Activated naive CD8-positive, alpha-beta T cell treated with anti-CD3 and anti-CD28 coated beads for 36 hours (primary cell): Measurements from ENCODE around the gene AGAP1. TPM values are rescaled to one million over a fixed set of nuclear protein-coding genes. Genes with fewer than 3 reads are reported as not detected.

Experiments
- DNase-seq: peaks from one replicate; pipeline ENCODE4 v3.0.0; 2021
- H3K27ac Mint-ChIP-seq: one replicate; pipeline ENCODE4 v1.8.0; 2022; ENCODE audit warnings: mild to moderate bottlenecking, moderate library complexity, mixed read lengths
- H3K27me3 Mint-ChIP-seq: one replicate; pipeline ENCODE4 v1.8.0; 2022; ENCODE audit warnings: mild to moderate bottlenecking, mixed read lengths
- H3K36me3 Mint-ChIP-seq: one replicate; pipeline ENCODE4 v1.8.0; 2021; ENCODE audit warnings: mild to moderate bottlenecking, mixed read lengths
- H3K4me1 Mint-ChIP-seq: one replicate; pipeline ENCODE4 v1.8.0; 2021; ENCODE audit warnings: mixed read lengths
- H3K4me3 Mint-ChIP-seq: one replicate; pipeline ENCODE4 v1.8.0; 2022; ENCODE audit warnings: mild to moderate bottlenecking, moderate library complexity, mixed read lengths
- H3K9me3 Mint-ChIP-seq: one replicate; pipeline ENCODE4 v1.8.0; 2022; ENCODE audit warnings: mixed read lengths
- total RNA-seq, 2 experiments: library from RNA; stranded (reverse); gene quantifications; one replicate each; pipeline ENCODE4 v1.2.3, GENCODE V29; 2021

Gene AGAP1
- total RNA-seq, 2 experiments from 2014 or later = 0.89 to 1.4 TPM

GRCh38 chr2:236045251-236046235 lies 551.7 kb downstream of the AGAP1 start:
- H3K4me1 Mint-ChIP-seq = peaks cover 7% of the 10 kb centered on the region
- H3K36me3 Mint-ChIP-seq = no peaks in the 10 kb centered on the region
- no peak overlapping the region for H3K4me3 Mint-ChIP-seq
- H3K27me3 Mint-ChIP-seq = peaks cover 11% of the 10 kb centered on the region
- DNase-seq = no peak
- no peaks in the 10 kb centered on the region for H3K9me3 Mint-ChIP-seq
- H3K27ac Mint-ChIP-seq = no peak overlapping the region

DNA sequence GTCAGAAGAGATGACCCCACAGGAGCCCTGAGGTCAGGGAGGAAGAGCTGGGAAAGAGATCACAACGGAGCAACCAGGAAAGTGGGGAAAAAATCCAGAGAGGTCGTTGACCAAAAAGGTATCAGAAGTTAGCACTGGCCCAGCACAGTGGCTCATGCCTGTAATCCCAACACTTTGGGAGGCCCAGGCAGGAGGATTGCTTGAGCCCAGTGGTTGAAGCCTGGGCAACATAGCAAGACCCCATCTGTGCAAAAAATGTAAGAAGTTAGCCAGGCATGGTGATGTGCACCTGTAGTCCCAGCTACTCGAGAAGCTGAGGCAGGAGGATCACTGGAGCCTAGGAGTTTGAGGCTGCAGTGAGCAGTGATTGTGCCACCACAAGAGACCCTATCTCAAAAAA lies 552.9 kb downstream of the AGAP1 start:
- H3K27me3 Mint-ChIP-seq = peaks cover 20% of the 10 kb centered on the region
- no peak overlapping the region for H3K27ac Mint-ChIP-seq
- H3K4me1 Mint-ChIP-seq = peaks cover 7% of the 10 kb centered on the region
- H3K9me3 Mint-ChIP-seq = no peaks in the 10 kb centered on the region
- no peaks in the 10 kb centered on the region for H3K36me3 Mint-ChIP-seq
- no peak overlapping the region for H3K4me3 Mint-ChIP-seq
- no peak for DNase-seq

- peaks cover 20% of the 10 kb centered on the region for H3K27me3 Mint-ChIP-seq
- no peak overlapping the region for H3K27ac Mint-ChIP-seq
- no peaks in the 10 kb centered on the region for H3K9me3 Mint-ChIP-seq
- H3K4me1 Mint-ChIP-seq = peaks cover 7% of the 10 kb centered on the region
- no peak for DNase-seq
- no peaks in the 10 kb centered on the region for H3K36me3 Mint-ChIP-seq
- no peak overlapping the region for H3K4me3 Mint-ChIP-seq
Measured at GRCh38 chr2:236047176-236047575, 553.3 kb downstream of the AGAP1 start.

GRCh38 chr2:236047886-236048540 lies 554.2 kb downstream of the AGAP1 start:
- Mint-ChIP-seq H3K9me3 (no peaks in the 10 kb centered on the region), H3K4me1 (peaks cover 7% of the 10 kb centered on the region), H3K4me3 (no peak overlapping the region), H3K27me3 (peaks cover 26% of the 10 kb centered on the region), H3K27ac (no peak overlapping the region), H3K36me3 (no peaks in the 10 kb centered on the region)
- no peak for DNase-seq

DNA sequence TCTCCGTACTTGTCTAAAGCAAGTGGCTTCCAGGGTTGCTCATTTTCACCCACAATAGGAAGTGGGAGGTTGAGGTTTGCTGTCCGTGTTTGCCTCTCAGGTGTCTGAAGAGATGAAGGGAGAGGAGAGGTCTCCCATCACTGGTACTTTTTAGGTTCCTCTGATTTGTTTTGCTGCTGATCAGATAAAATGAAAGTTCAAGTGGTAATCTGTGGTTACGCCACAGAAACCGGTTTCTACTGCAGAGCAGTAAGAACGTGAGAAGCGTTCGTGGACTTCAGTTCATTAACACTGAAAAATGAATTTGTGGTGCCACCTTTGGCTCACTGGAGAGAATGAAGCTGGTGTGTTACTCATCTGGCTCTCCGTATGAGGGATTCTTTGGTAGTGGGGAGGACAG lies 556.1 kb downstream of the AGAP1 start:
- peaks cover 42% of the 10 kb centered on the region for H3K27me3 Mint-ChIP-seq
- peak; percentile 12 for DNase-seq
- no peaks in the 10 kb centered on the region for H3K9me3 Mint-ChIP-seq
- peaks cover 7% of the 10 kb centered on the region for H3K4me1 Mint-ChIP-seq
- no peaks in the 10 kb centered on the region for H3K36me3 Mint-ChIP-seq
- no peak overlapping the region for H3K4me3 Mint-ChIP-seq
- H3K27ac Mint-ChIP-seq = no peak overlapping the region

- Mint-ChIP-seq H3K4me1 (peaks cover 7% of the 10 kb centered on the region), H3K27me3 (peaks cover 50% of the 10 kb centered on the region), H3K36me3 (no peaks in the 10 kb centered on the region), H3K27ac (no peak overlapping the region), H3K4me3 (no peak overlapping the region), H3K9me3 (no peaks in the 10 kb centered on the region)
- DNase-seq = no peak
Measured at GRCh38 chr2:236051351-236051750, 557.5 kb downstream of the AGAP1 start.

GRCh38 chr2:236051806-236052205 lies 558.0 kb downstream of the AGAP1 start:
- H3K36me3 Mint-ChIP-seq = no peaks in the 10 kb centered on the region
- DNase-seq = no peak
- no peak overlapping the region for H3K27ac Mint-ChIP-seq
- H3K27me3 Mint-ChIP-seq = peaks cover 55% of the 10 kb centered on the region
- no peaks in the 10 kb centered on the region for H3K9me3 Mint-ChIP-seq
- H3K4me1 Mint-ChIP-seq = peaks cover 7% of the 10 kb centered on the region
- H3K4me3 Mint-ChIP-seq = no peak overlapping the region

- no peak for DNase-seq
- no peak overlapping the region for H3K27ac Mint-ChIP-seq
- H3K4me1 Mint-ChIP-seq = peaks cover 7% of the 10 kb centered on the region
- H3K36me3 Mint-ChIP-seq = no peaks in the 10 kb centered on the region
- no peak overlapping the region for H3K4me3 Mint-ChIP-seq
- H3K27me3 Mint-ChIP-seq = peaks cover 58% of the 10 kb centered on the region
- no peaks in the 10 kb centered on the region for H3K9me3 Mint-ChIP-seq
Measured at GRCh38 chr2:236052206-236052605, 558.4 kb downstream of the AGAP1 start.

DNA sequence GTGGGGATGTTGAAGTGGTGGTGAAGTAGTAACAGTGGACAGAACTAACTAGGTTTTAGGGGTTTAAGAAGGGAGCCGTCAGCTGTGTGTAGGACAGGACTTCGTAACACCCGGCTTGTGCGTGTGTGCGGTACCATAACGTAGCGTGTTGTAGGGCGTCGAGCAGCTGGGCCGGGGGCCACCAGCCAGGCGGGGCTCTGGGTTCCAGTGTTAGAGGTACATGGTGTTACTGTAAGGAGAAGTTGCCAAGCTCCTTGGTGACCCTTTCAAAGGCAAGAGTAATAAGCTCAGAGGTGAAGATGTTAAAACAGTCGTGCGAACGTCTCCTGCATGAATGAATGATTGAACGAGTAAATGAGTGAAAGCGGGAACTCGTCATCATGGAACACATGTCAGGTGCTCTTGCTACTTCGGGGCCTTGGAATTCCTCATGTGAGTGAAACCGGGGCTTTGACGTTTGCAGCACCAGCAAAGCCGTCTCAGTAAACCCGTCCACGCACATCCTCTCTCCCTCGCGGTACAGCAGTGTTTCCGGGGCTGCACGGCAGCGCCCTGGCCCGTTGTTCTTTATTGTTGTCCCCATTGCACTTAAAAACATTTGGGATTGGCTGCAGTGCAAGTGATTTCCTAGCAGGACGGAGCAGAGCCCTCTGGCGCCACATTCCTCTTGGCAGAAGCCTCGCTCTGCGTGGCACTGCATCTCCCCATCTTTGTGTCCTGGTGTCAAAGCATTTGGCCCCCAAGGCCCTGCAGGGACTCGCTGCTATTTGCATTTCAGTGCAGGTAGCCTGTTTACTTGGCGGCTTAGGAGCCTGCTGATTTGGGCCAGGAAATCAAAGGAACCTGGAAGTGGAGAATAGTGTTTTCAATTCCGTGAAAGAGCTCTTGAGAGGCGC lies 559.3 kb downstream of the AGAP1 start:
- Mint-ChIP-seq H3K4me1 (peaks cover 7% of the 10 kb centered on the region), H3K27ac (no peak overlapping the region), H3K4me3 (no peak overlapping the region), H3K36me3 (no peaks in the 10 kb centered on the region), H3K27me3 (peaks cover 66% of the 10 kb centered on the region), H3K9me3 (peaks cover 3% of the 10 kb centered on the region)
- no peak for DNase-seq

DNA sequence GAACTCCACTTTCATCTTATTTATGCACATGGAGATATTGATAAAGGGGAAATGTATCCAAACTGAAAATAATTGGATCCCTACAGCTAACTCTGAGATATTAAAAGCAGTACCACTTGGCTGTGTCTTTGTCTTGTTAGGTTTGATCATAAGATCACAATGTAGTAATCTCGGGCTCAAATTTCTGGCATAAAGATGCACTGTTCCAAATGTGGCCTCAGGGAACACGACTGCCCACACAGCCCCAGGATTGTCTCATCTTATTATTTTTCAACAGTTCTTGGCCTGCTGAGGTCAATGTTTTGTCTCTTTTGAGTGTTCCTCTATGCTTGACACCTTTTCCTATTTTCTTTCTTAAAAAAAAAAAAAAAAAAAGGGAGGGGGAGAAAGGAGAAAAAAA lies 560.3 kb downstream of the AGAP1 start:
- Mint-ChIP-seq H3K27ac (no peak overlapping the region), H3K27me3 (peaks cover 64% of the 10 kb centered on the region), H3K4me1 (peaks cover 7% of the 10 kb centered on the region), H3K36me3 (no peaks in the 10 kb centered on the region), H3K9me3 (peaks cover 7% of the 10 kb centered on the region), H3K4me3 (no peak overlapping the region)
- no peak for DNase-seq

DNA sequence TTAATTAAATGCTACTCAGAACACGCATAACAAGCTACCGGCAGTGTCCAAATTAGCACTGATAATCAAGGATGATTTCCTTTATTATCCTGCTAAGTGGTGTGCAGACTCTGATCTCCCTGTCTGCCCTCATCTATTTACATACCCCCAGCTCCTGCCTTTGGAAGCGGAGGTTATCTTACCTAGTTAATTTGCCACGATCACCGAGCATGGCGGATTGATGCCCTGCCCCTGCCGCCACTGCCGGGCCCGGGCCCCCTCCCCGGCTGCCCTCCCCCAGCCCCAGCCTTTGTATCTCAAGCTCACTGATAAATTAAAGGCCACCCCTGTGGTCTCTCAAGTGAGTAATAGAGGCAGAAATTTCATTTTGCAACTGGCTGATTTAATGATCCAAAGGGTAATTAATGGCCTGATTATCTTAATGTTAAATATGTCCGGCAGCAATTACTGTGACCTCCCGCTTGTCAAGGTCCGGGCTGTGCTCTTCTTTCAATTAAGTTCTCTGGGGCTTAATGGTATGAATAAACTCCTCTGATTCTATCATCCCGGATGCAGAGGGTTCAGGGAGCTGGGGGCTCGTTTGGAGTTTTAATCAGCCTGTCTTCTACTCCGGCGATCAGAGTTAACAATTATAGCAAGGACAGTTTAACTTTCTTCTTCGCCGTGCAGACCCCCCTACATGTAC lies 560.9 kb downstream of the AGAP1 start:
- no peak overlapping the region for H3K27ac Mint-ChIP-seq
- H3K27me3 Mint-ChIP-seq = peaks cover 64% of the 10 kb centered on the region
- peaks cover 7% of the 10 kb centered on the region for H3K9me3 Mint-ChIP-seq
- H3K36me3 Mint-ChIP-seq = no peaks in the 10 kb centered on the region
- DNase-seq = no peak
- no peak overlapping the region for H3K4me3 Mint-ChIP-seq
- H3K4me1 Mint-ChIP-seq = peaks cover 5% of the 10 kb centered on the region

DNA sequence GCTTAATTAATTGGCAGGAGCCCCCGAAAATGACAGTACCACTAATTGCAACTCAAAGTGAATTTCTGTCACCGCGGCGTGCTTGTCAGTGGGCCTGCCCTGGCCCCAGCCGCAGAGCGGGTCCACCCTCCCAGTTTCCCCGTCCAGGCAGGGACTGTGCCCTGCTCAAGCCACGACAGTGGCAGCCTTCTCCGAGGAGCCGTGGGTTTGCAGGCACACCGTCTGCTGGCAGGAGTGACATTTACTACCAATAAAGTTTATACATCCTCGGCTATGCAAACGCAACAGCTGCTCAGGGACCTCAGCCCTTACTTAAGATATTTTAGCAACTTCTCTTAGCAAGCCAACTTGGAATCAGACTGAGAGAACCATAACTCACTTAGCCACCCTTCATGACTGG lies 561.6 kb downstream of the AGAP1 start:
- DNase-seq = no peak
- Mint-ChIP-seq H3K27me3 (peaks cover 59% of the 10 kb centered on the region), H3K9me3 (peaks cover 7% of the 10 kb centered on the region), H3K4me3 (no peak overlapping the region), H3K4me1 (no peaks in the 10 kb centered on the region), H3K27ac (no peak overlapping the region), H3K36me3 (no peaks in the 10 kb centered on the region)

DNA sequence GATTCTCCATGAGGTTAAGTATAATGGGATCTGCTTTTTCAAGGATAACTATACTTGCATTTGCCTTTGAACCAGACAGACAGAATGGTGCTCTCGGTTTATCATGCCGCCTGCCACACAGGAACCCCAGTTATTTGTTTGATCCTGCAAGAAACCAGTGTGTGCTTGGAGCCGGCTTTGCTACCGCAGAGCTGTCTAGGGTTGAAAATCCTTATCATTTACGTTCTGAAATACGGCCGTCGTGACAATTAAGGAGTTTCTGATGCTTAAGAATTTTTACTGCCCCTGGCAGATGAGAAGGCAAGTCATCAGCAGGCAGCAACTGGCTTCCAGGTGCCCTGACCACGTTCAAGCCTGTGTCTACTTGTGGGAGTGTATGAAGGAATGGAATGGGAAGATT lies 562.3 kb downstream of the AGAP1 start:
- Mint-ChIP-seq H3K27me3 (peaks cover 56% of the 10 kb centered on the region), H3K4me1 (no peaks in the 10 kb centered on the region)
- DNase-seq = no peak

GRCh38 chr2:236057375-236057774 lies 563.5 kb downstream of the AGAP1 start:
- H3K27me3 Mint-ChIP-seq = peaks cover 49% of the 10 kb centered on the region
- no peak overlapping the region for H3K4me3 Mint-ChIP-seq
- peaks cover 7% of the 10 kb centered on the region for H3K9me3 Mint-ChIP-seq
- H3K27ac Mint-ChIP-seq = no peak overlapping the region
- H3K4me1 Mint-ChIP-seq = no peaks in the 10 kb centered on the region
- no peak for DNase-seq
- no peaks in the 10 kb centered on the region for H3K36me3 Mint-ChIP-seq

More for the DNA sequence above, 562.3 kb downstream of the AGAP1 start:
- H3K36me3 Mint-ChIP-seq = no peaks in the 10 kb centered on the region
- no peak overlapping the region for H3K27ac Mint-ChIP-seq
- no peak overlapping the region for H3K4me3 Mint-ChIP-seq
- H3K9me3 Mint-ChIP-seq = peaks cover 7% of the 10 kb centered on the region
